ENCODE measurements around the gene L2HGDH.
A peak's percentile ranks its signal among the peaks of the same experiment; 100 is the strongest.

L2HGDH gene

DNA sequence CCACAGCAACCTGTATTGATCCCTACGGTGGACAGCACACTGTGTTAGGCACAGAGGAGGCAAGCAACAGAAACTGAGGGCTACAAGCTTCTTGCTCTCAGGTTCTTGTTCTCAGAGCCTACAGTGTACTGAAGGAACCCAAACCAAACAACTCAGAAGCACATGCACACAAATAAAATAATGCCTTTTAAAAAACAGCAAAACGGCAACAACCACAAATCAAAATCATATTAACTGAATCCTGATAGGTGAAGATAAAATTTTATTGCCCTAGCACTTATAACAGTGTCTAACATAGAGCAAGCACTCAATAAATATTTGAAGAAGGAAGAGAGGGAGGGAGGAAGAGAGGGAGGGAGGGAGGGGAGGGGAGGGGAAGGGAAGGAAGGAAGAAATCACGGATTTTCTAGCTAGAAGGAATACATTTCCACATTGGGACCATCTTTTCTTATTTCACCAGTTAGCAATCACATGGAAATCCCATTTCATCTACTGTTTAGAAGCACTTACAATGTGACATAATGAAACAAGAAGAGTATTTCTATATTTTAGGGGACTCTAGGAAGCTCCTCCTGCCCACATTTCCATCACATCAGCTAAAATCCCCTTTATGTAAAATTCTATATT, 27.3 kb upstream of the L2HGDH start:
- no peak overlapping the region for H2AFZ ChIP-seq (ENCODE audit: low read depth)
- H3K79me2 ChIP-seq (ENCODE audit: insufficient read depth, low read depth), result no peaks in the 10 kb centered on the region
- no peaks in the 10 kb centered on the region for H4K20me1 ChIP-seq (ENCODE audit: insufficient read depth)
- TF ChIP-seq, protein P1, sequence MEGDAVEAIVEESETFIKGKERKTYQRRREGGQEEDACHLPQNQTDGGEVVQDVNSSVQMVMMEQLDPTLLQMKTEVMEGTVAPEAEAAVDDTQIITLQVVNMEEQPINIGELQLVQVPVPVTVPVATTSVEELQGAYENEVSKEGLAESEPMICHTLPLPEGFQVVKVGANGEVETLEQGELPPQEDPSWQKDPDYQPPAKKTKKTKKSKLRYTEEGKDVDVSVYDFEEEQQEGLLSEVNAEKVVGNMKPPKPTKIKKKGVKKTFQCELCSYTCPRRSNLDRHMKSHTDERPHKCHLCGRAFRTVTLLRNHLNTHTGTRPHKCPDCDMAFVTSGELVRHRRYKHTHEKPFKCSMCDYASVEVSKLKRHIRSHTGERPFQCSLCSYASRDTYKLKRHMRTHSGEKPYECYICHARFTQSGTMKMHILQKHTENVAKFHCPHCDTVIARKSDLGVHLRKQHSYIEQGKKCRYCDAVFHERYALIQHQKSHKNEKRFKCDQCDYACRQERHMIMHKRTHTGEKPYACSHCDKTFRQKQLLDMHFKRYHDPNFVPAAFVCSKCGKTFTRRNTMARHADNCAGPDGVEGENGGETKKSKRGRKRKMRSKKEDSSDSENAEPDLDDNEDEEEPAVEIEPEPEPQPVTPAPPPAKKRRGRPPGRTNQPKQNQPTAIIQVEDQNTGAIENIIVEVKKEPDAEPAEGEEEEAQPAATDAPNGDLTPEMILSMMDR (conservative IDR thresholded peaks at IDR 0.05; ENCODE audit: low read depth, low read length), result no peak
- no peak overlapping the region for H3K9ac ChIP-seq
- no peak overlapping the region for H3K4me2 ChIP-seq
- H3K27ac ChIP-seq, result no peak overlapping the region
- no peaks in the 10 kb centered on the region for H3K27me3 ChIP-seq (ENCODE audit: insufficient read depth, low read depth)
- H3K4me3 ChIP-seq (IDR thresholded peaks at IDR 0.05; ENCODE audit: insufficient read depth, low read depth, low read length), result no peak overlapping the region
- no peaks in the 10 kb centered on the region for H3K36me3 ChIP-seq (ENCODE audit: insufficient read depth)
- peaks cover 31% of the 10 kb centered on the region for H3K4me1 ChIP-seq (ENCODE audit: low read depth, poor library complexity, severe bottlenecking)

DNA sequence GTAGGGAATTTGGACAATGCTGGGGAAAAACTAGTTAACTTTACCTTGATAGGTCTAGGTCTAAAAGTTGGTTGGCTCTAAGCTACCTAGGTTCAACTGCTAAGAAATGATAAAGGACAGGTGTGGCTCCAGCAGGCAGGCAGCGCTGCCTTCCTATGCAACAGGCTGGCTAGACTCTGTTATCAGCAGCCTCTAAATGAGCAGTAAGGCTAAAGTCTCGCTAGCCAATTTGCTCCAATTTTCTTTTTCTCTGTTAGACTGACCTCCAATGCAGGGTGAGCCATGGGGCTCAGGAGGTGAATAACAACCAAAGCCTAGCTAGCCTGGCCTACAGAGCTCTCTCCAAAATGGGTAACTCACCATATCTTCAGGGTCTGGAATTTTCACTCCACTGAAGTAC, 26.6 kb upstream of the L2HGDH start:
- no peaks in the 10 kb centered on the region for H3K36me3 ChIP-seq (ENCODE audit: insufficient read depth)
- TF ChIP-seq, protein P1 (conservative IDR thresholded peaks at IDR 0.05; ENCODE audit: low read depth, low read length), result no peak
- no peaks in the 10 kb centered on the region for H3K79me2 ChIP-seq (ENCODE audit: insufficient read depth, low read depth)
- H3K27ac ChIP-seq, result no peak overlapping the region
- peaks cover 31% of the 10 kb centered on the region for H3K4me1 ChIP-seq (ENCODE audit: low read depth, poor library complexity, severe bottlenecking)
- H3K4me2 ChIP-seq, result no peak overlapping the region
- no peaks in the 10 kb centered on the region for H4K20me1 ChIP-seq (ENCODE audit: insufficient read depth)
- H2AFZ ChIP-seq (ENCODE audit: low read depth), result no peak overlapping the region
- H3K27me3 ChIP-seq (ENCODE audit: insufficient read depth, low read depth), result no peaks in the 10 kb centered on the region
- H3K4me3 ChIP-seq (IDR thresholded peaks at IDR 0.05; ENCODE audit: insufficient read depth, low read depth, low read length), result no peak overlapping the region
- no peak overlapping the region for H3K9ac ChIP-seq

DNA sequence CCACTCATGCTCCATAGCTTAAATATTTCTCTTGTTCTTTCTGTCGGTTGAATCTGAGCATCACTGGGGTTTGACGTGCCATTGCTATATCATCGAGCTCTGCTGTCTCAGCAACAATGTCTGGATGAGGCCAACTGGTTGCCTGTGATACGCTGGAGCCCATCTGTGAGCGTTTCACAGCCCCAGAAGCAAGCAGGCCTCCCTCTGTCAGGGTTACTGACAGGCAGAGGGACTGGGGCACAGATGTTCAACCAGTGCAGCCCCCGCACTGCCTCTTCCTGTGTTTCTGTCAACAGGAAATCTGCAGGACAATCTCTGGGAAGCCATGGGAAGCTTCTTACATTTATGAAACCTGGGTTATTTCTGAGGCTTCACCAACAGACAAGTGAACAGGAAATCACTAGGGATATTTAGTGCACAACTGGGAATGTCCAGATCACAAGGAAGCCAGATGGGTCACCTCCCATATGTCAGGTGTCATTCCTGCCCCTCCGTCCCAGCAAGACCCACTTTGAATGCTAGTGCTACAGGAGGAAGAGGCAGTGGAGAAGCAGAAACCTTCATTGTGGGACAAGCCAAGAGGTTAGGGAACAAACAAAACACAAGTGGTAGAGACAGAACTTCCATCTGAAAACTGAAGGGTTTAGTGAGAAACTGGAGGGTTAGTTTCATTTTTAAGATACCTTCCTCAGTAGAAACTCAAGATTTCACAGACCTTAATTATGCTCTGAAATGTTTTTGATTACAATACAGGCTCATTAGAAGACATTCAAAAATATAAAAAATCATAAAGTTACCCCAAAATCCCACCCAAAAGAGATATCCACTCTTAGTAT, 24.2 kb upstream of the L2HGDH start:
- Histone ChIP-seq H3K79me2 (ENCODE audit: insufficient read depth, low read depth) (no peaks in the 10 kb centered on the region), H3K36me3 (ENCODE audit: insufficient read depth) (no peaks in the 10 kb centered on the region), H4K20me1 (ENCODE audit: insufficient read depth) (no peaks in the 10 kb centered on the region), H3K4me2 (peak overlapping the region; percentile 93), H3K4me1 (ENCODE audit: low read depth, poor library complexity, severe bottlenecking) (peaks cover 17% of the 10 kb centered on the region), H3K27me3 (ENCODE audit: insufficient read depth, low read depth) (no peaks in the 10 kb centered on the region), H3K4me3 (IDR thresholded peaks at IDR 0.05; ENCODE audit: insufficient read depth, low read depth, low read length) (no peak overlapping the region), H2AFZ (ENCODE audit: low read depth) (peak overlapping the region; percentile 67), H3K9ac (peak overlapping the region; percentile 12; the same call in 1 of the 2 replicates), H3K27ac (peak overlapping the region; percentile 62; the same call in 1 of the 2 replicates)
- TF ChIP-seq, protein P1 (conservative IDR thresholded peaks at IDR 0.05; ENCODE audit: low read depth, low read length), result no peak

DNA sequence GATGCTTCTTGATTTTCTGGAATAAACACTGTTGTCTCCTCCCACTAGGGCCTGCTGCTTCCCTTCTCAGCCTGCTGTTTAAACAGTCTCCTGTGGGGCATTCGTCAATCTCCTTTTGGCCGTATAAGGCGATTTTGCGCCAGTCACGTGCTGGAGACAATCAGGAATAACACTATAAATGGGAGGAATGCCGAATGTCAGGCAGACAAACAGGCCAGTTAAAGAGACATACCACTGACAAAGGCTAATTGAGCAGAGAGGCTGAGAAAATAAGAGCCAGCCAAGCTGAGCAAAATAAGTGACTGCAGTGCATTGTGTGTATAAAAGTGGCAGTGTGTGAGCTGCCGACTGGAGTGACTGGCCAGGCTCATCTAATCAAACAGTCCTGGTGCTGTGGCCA, 23.4 kb upstream of the L2HGDH start:
- TF ChIP-seq, protein P1 (conservative IDR thresholded peaks at IDR 0.05; ENCODE audit: low read depth, low read length), result no peak
- Histone ChIP-seq H4K20me1 (ENCODE audit: insufficient read depth) (no peaks in the 10 kb centered on the region), H2AFZ (ENCODE audit: low read depth) (no peak overlapping the region), H3K4me3 (IDR thresholded peaks at IDR 0.05; ENCODE audit: insufficient read depth, low read depth, low read length) (no peak overlapping the region), H3K4me2 (peak overlapping the region; percentile 93; the same call in 1 of the 2 replicates), H3K27ac (peak overlapping the region; percentile 62; the same call in 1 of the 2 replicates), H3K4me1 (ENCODE audit: low read depth, poor library complexity, severe bottlenecking) (peaks cover 17% of the 10 kb centered on the region), H3K9ac (no peak overlapping the region), H3K36me3 (ENCODE audit: insufficient read depth) (no peaks in the 10 kb centered on the region), H3K79me2 (ENCODE audit: insufficient read depth, low read depth) (no peaks in the 10 kb centered on the region), H3K27me3 (ENCODE audit: insufficient read depth, low read depth) (no peaks in the 10 kb centered on the region)

Data from KMS-11 (cell line).